NCI-H510A (cell line): ENCODE data around the gene S1PR1.
"Not testable (repeated sequence)": the region's sequence is repeated elsewhere in the genome, so short reads cannot be mapped to it uniquely, and the experiment has no call there.

ENCODE experiments used
- DNase-seq: peaks from one replicate; lab custom pipeline; 2025; lab: John Stamatoyannopoulos, UW

The S1PR1 gene

GRCh38 chr1:101236516-101237228 lies at the start of gene S1PR1:
Gene S1PR1 (plus strand): TSS chr1:101237019. CDS start chr1:101238985, 1,966 bp downstream.
- peak; percentile 15 for DNase-seq

GRCh38 chr1:101187297-101187696 lies 49.5 kb upstream of the S1PR1 start:
- DNase-seq, result no peak

- DNase-seq, result no peak
Observed at GRCh38 chr1:101188331-101188730, 48.5 kb upstream of the S1PR1 start.

GRCh38 chr1:101188968-101189367 lies 47.9 kb upstream of the S1PR1 start:
- DNase-seq, result not testable (repeated sequence)

- no peak for DNase-seq
Observed at GRCh38 chr1:101190441-101190840, 46.4 kb upstream of the S1PR1 start.

- no peak for DNase-seq
Observed at GRCh38 chr1:101191049-101191448, 45.8 kb upstream of the S1PR1 start.

- DNase-seq, result no peak
Observed at GRCh38 chr1:101193733-101194169, 43.1 kb upstream of the S1PR1 start.

- DNase-seq, result no peak
Observed at GRCh38 chr1:101194746-101195145, 42.1 kb upstream of the S1PR1 start.

GRCh38 chr1:101196668-101197067 lies 40.2 kb upstream of the S1PR1 start:
- DNase-seq, result no peak

- DNase-seq, result no peak
Observed at GRCh38 chr1:101198842-101199636, 37.8 kb upstream of the S1PR1 start.

GRCh38 chr1:101199637-101199982 lies 37.2 kb upstream of the S1PR1 start:
- DNase-seq, result no peak

- no peak for DNase-seq
Observed at GRCh38 chr1:101200513-101200912, 36.3 kb upstream of the S1PR1 start.

GRCh38 chr1:101203820-101204540 lies 32.8 kb upstream of the S1PR1 start:
- DNase-seq, result peak; percentile 22

GRCh38 chr1:101205457-101205856 lies 31.4 kb upstream of the S1PR1 start:
- no peak for DNase-seq

- not testable (repeated sequence) for DNase-seq
Observed at GRCh38 chr1:101206139-101206538, 30.7 kb upstream of the S1PR1 start.

- not testable (repeated sequence) for DNase-seq
Observed at GRCh38 chr1:101207271-101207670, 29.5 kb upstream of the S1PR1 start.

- DNase-seq, result no peak
Observed at GRCh38 chr1:101207891-101208290, 28.9 kb upstream of the S1PR1 start.

- no peak for DNase-seq
Observed at GRCh38 chr1:101215363-101216011, 21.3 kb upstream of the S1PR1 start.

- DNase-seq, result no peak
Observed at GRCh38 chr1:101216623-101217022, 20.2 kb upstream of the S1PR1 start.

GRCh38 chr1:101217148-101217547 lies 19.7 kb upstream of the S1PR1 start:
- no peak for DNase-seq

- DNase-seq, result not testable (repeated sequence)
Observed at GRCh38 chr1:101218968-101219367, 17.9 kb upstream of the S1PR1 start.
